HG03342 (cell line): ENCODE measurements around the gene HNRNPC.
A peak's percentile ranks its signal among the peaks of the same experiment; 100 is the strongest.
"Not testable (repeated sequence)": the region's sequence is repeated elsewhere in the genome, so short reads cannot be mapped to it uniquely, and the experiment has no call there.

Source experiments
- ATAC-seq: cut with Tn5 transposase; IDR thresholded peaks from one replicate; pipeline ENCODE4 v1.9.1; 2021; ENCODE audit warnings: mild to moderate bottlenecking, moderate library complexity; ENCODE audit not compliant: unreplicated experiment

Gene HNRNPC

GRCh38 chr14:21269252-21270046 lies at the start of gene HNRNPC:
Gene HNRNPC (minus strand): TSS chr14:21269442. CDS start chr14:21234193, 35,249 bp downstream.
- peak; percentile 91 for ATAC-seq

GRCh38 chr14:21317398-21317797 lies 48.2 kb upstream of the HNRNPC start:
- no peak for ATAC-seq

GRCh38 chr14:21313512-21313911 lies 44.3 kb upstream of the HNRNPC start:
- no peak for ATAC-seq

DNA sequence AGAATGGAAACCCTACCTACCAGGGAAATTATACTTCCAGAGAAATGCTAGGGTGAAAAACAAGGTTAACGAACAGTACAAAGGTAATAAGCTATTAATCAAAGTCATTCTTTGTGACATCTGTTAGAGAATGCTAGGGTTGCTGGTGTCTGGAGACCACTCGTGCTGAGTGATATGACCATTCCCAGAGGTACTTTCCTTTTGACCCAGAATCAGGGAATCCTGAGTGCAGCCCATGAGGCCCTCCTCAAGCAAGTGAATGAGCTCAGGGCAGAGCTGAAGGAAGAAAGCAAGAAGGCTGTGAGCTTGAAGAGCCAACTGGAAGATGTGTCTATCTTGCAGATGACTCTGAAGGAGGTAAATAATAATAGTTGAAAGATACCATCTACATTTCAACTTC lies 42.4 kb upstream of the HNRNPC start:
- ATAC-seq = no peak

DNA sequence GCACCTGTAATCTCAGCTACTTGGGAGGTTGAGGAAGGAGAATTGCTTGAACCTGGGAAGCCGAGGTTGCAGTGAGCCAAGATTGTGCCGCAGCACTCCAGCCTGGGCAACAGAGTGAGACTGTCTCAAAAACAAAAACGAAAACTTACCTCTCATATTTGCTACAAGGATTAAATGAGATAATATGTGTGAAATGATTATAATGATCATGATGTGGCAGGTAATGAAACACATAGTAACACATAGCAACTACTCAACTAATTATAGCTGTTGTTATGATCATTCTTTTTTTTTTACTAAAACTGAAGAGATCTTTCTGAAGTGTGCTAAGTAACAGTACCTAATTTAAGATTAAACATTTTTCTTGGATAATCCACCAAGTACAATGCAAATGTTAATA lies 40.7 kb upstream of the HNRNPC start:
- no peak for ATAC-seq

GRCh38 chr14:21309238-21309636 lies 40.0 kb upstream of the HNRNPC start:
- no peak for ATAC-seq

DNA sequence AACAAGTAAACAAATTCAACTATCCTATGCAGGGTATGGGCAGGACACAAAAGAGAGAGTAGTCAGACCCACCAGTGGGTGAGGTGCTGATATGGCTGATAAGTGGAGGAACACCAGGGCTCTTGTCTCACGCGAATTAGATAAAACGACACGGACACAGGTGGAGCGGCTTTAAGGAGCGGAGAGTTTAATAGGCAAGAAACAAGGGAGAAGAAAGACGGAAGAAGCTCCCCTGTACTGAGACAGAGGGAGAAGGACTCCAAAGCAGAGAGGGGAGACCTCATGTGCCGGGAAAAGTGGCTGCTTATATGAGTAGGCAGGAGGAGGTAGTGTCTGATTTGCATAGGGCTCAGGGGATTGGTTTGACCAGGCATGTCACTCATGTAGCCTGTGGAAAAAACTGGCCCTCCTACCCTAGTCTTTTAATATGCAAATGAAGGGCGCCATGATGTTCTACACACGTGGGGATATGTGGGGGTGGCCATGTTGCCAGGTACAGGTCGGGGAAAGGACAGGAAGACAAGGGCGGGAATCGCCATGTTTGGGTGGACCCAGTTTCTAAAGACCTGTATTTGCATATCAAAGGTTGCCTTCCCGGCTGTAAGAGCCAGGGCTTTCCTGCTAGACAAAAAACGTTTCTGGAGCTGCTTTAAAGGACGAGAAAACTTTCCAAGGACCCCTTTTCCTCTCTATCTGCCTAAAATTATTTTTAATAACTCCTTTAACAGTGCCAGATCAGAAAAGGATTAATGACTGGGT lies 39.4 kb upstream of the HNRNPC start:
- peak; percentile 76 for ATAC-seq

- peak; percentile 11 for ATAC-seq
Measured at GRCh38 chr14:21308132-21308478, 38.9 kb upstream of the HNRNPC start.

DNA sequence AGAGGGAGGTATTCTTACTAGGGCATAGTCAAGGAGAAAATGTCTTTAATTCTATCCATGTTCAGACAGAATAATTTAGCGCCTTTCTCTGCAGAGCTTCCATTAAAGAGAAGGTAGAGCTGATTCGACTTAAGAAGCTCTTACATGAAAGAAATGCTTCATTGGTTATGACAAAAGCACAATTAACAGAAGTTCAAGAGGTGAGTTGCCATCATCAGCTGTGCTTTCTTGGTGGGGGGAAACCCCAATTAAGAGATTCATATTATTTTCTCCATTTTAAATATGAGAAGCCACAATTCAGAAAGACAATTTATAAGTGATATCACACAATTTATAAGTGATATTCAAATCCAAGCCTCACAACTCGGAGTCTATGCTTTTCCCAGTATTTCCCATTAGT lies 38.4 kb upstream of the HNRNPC start:
- ATAC-seq = no peak

DNA sequence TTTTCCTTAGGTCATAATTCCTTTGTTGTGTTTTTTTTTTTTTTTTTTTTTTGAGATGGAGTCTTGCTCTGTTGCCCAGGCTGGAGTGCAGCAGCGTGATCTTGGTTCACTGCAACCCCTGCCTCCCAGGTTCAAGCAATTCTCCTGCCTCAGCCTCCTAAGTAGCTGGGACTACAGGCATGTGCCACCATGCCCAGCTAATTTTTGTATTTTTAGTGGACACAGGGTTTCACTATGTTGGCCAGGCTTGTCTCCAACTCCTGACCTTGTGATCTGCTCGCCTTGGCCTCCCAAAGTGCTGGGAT lies 33.5 kb upstream of the HNRNPC start:
- not testable (repeated sequence) for ATAC-seq

DNA sequence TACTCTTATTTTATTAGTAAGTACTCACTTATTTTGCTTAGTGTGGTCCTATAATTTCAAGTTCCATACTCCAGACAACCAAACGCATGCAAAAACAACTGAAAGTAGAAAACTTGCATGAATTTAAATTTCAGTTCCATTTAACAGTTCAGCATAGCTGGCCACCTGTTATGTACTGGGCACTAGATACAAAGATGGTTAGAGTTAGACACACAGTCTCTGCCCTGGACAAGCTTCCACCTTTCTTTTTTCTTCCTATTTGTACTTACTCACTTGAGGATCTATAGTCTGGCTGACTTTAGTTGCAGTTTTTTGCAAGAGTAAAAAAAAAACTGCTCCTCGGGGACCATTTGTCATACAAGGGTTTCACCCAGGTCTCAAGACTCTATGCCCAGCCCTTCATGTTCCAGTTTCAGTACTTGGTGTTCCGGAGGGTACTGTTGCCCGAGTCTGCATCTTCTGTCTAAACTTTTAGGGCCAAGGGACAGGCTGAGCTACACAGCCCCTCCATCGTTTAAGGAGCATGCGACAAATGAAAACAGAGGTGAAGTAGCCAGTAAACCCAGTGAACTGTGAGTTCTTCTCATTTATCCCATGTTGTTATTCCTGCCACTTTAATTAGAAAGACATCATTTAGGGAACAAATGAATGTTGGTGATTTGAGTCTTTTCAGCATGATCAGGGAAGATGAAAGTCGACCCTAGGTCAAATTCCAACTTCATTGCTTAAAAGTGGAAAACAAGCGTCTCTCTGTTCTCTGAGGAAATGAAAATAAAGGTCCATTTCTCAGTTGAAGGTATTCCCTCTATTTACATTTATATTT lies 33.0 kb upstream of the HNRNPC start:
- ATAC-seq = no peak

- no peak for ATAC-seq
Measured at GRCh38 chr14:21300892-21301291, 31.6 kb upstream of the HNRNPC start.

DNA sequence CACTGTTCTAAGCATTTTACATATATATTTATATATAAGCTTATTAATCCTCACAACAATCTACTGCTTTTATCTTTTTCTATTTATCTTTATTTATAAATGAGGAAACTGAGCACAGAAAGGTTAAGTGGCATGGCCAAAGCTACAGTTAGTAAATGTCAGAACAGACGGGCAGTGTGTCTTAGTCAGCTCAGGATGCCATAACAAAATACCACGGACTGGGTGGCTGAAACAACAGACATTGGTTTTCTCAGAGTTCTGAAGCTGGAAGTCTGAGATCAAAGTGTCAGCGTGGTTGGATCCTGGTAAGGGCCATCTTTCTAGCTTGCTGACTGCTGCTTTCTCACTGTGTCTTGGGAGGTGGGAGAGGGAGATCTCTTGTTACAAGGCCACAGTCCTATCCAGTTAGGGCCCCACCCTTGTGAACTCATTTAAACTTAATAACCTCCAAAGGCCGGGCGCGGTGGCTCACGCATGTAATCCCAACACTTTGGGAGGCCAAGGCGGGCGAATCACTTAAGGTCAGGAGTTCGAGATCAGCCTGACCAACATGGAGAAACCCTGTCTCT lies 30.4 kb upstream of the HNRNPC start:
- no peak for ATAC-seq

DNA sequence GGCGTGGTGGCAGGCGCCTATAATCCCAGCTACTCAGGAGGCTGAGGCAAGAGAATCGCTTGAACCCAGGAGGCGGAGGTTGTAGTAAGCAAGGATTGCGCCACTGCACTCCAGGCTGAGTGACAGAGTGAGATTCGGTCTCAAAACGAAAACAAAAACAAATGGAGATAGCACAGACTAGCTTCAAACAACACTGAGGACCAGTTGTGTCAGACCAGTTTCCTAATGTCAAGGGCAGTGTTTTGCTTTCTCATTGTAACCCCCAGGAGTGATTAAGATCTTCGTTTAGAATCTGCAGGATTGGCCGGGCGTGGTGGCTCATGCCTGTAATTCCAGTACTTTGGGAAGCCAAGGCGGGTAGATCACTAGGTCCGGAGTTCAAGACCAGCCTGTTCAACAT lies 29.1 kb upstream of the HNRNPC start:
- no peak for ATAC-seq

DNA sequence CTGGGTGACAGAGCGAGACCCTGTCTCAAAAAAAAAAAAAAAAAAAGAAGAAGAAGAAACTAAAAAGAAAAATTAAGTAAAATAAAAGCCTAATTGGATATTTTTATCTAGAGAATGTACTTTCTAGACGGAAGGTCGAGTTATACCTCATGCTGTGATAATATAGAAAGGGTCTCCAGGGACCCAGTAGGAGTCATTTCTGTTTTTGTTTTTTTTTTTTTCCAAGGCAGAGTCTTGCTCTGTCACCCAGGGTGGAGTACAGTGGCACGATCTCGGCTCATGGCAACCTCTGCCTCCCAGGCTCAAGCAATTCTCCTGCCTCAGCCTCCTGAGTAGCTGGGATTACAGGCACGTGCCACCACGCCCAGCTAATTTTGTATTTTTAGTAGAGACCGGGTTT lies 24.8 kb upstream of the HNRNPC start:
- not testable (repeated sequence) for ATAC-seq

- no peak for ATAC-seq
Measured at GRCh38 chr14:21287168-21287567, 17.9 kb upstream of the HNRNPC start.

GRCh38 chr14:21286516-21286915 lies 17.3 kb upstream of the HNRNPC start:
- not testable (repeated sequence) for ATAC-seq

- not testable (repeated sequence) for ATAC-seq
Measured at GRCh38 chr14:21281917-21282316, 12.7 kb upstream of the HNRNPC start.

GRCh38 chr14:21279783-21280182 lies 10.5 kb upstream of the HNRNPC start, which contains the start of gene RPGRIP1:
Gene RPGRIP1 (plus strand): TSS chr14:21280083. CDS start chr14:21287977, 7,894 bp downstream.
- no peak for ATAC-seq

GRCh38 chr14:21278632-21279031 lies 9.4 kb upstream of the HNRNPC start:
- no peak for ATAC-seq

GRCh38 chr14:21275261-21275858 lies 6.1 kb upstream of the HNRNPC start:
- ATAC-seq = no peak
